Measurements from ENCODE around the gene GOT2.

DNA sequence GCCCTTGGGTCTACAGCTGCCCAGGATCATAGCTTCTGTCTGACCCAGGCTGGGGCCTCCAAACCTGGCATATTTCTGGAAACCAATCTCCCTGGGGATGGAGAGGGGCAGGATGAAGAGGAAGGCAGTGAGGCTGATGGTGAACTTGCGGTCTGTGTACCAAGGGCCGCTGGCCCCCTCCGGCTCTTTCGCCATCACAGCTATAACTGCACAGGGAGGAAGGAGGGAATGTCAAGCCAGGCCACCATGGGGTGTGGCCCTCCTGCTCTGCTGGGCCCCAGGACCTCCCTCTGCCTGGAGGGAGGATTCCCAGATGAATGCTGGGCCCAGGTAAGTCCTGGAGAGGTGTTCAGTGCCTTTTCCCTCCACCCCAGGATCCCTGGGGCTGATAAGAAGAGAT lies 55.8 kb downstream of the GOT2 start:
- TF ChIP-seq, protein P1, sequence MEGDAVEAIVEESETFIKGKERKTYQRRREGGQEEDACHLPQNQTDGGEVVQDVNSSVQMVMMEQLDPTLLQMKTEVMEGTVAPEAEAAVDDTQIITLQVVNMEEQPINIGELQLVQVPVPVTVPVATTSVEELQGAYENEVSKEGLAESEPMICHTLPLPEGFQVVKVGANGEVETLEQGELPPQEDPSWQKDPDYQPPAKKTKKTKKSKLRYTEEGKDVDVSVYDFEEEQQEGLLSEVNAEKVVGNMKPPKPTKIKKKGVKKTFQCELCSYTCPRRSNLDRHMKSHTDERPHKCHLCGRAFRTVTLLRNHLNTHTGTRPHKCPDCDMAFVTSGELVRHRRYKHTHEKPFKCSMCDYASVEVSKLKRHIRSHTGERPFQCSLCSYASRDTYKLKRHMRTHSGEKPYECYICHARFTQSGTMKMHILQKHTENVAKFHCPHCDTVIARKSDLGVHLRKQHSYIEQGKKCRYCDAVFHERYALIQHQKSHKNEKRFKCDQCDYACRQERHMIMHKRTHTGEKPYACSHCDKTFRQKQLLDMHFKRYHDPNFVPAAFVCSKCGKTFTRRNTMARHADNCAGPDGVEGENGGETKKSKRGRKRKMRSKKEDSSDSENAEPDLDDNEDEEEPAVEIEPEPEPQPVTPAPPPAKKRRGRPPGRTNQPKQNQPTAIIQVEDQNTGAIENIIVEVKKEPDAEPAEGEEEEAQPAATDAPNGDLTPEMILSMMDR (IDR thresholded peaks at IDR 0.05; ENCODE audit: low read depth, low read length) = no peak
- no peak for TF ChIP-seq EZH2phosphoT487 (IDR thresholded peaks at IDR 0.05; ENCODE audit: low read depth)
